ENCODE measurements around the gene NIPA2. TPM values are rescaled to one million over a fixed set of nuclear protein-coding genes. Genes with fewer than 3 reads are reported as not detected.

NIPA2 gene
- total RNA-seq, 2 donors from 2014 or later, result 57.0 to 58.3 TPM

GRCh38 chr15:22904736-22905135, 66.3 kb downstream of the NIPA2 start:
- H3K27me3 Mint-ChIP-seq (ENCODE audit: insufficient read depth), result no peaks in the 10 kb centered on the region
- H3K4me1 Mint-ChIP-seq, result no peaks in the 10 kb centered on the region
- Histone ChIP-seq H3K4me3 (ENCODE audit: low read length) (no peak overlapping the region), H3K27ac (ENCODE audit: low read depth, low read length) (no peak overlapping the region), H3K36me3 (ENCODE audit: control insufficient read depth, insufficient read depth, low read length) (peaks cover 64% of the 10 kb centered on the region), H3K27me3 (ENCODE audit: control insufficient read depth, insufficient read depth, low read length, poor library complexity, severe bottlenecking) (no peaks in the 10 kb centered on the region), H3K9ac (ENCODE audit: extremely low read depth, low read length, poor library complexity, severe bottlenecking) (no peak overlapping the region), H3K9me3 (ENCODE audit: control insufficient read depth, low read length) (no peaks in the 10 kb centered on the region), H3K4me1 (ENCODE audit: control insufficient read depth, insufficient read depth, low read length) (no peaks in the 10 kb centered on the region)
- WGBS, 2 experiments (ENCODE audit: insufficient coverage in 1 of 2, insufficient read length in 1 of 2), result 88 to 94% methylated on average over 10 to 11 of the region's 11 CpGs
- no peak overlapping the region for H3K4me3 Mint-ChIP-seq
- H3K9me3 Mint-ChIP-seq, result no peaks in the 10 kb centered on the region
- H3K36me3 Mint-ChIP-seq (ENCODE audit: low read depth), result peaks cover 54% of the 10 kb centered on the region
- no peak for TF ChIP-seq CTCF (conservative IDR thresholded peaks at IDR 0.05)
- H3K27ac Mint-ChIP-seq, result no peak overlapping the region
- no peak for DNase-seq

GRCh38 chr15:22907161-22907950, 68.9 kb downstream of the NIPA2 start:
- H3K4me3 Mint-ChIP-seq, result no peak overlapping the region
- H3K36me3 Mint-ChIP-seq (ENCODE audit: low read depth), result peaks cover 60% of the 10 kb centered on the region
- WGBS, 2 experiments (ENCODE audit: insufficient coverage in 1 of 2, insufficient read length in 1 of 2), result 88 to 89% methylated on average over 14 to 16 of the region's 16 CpGs
- Histone ChIP-seq H3K4me3 (ENCODE audit: low read length) (no peak overlapping the region), H3K36me3 (ENCODE audit: control insufficient read depth, insufficient read depth, low read length) (peaks cover 67% of the 10 kb centered on the region), H3K27me3 (ENCODE audit: control insufficient read depth, insufficient read depth, low read length, poor library complexity, severe bottlenecking) (no peaks in the 10 kb centered on the region), H3K4me1 (ENCODE audit: control insufficient read depth, insufficient read depth, low read length) (no peaks in the 10 kb centered on the region), H3K27ac (ENCODE audit: low read depth, low read length) (no peak overlapping the region), H3K9me3 (ENCODE audit: control insufficient read depth, low read length) (no peaks in the 10 kb centered on the region), H3K9ac (ENCODE audit: extremely low read depth, low read length, poor library complexity, severe bottlenecking) (no peak overlapping the region)
- peak overlapping the region; percentile 48 for H3K27ac Mint-ChIP-seq
- H3K4me1 Mint-ChIP-seq, result no peaks in the 10 kb centered on the region
- TF ChIP-seq CTCF (conservative IDR thresholded peaks at IDR 0.05), result no peak
- no peak for DNase-seq
- H3K9me3 Mint-ChIP-seq, result no peaks in the 10 kb centered on the region
- H3K27me3 Mint-ChIP-seq (ENCODE audit: insufficient read depth), result no peaks in the 10 kb centered on the region

DNA sequence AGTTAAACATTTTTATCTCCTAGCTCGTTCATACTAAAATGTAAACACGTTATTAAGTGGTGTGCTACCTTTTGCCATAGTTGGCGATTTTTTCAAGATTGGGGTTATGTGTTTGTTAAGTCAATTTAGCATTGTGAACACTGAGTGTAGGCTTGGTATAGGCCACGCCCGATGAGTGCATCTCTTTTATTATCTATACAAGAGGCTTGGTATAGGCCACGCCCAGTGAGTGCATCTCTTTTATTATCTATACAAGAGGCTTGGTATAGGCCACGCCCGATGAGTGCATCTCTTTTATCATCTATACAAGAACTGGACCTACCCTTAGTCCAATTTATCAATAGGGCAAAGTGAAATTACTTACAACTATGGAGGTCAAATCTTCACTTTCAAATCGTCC, 70.4 kb downstream of the NIPA2 start:
- H3K4me3 Mint-ChIP-seq, result no peak overlapping the region
- H3K36me3 Mint-ChIP-seq (ENCODE audit: low read depth), result peaks cover 60% of the 10 kb centered on the region
- H3K4me3 ChIP-seq (ENCODE audit: low read length), result no peak overlapping the region
- H3K27me3 Mint-ChIP-seq (ENCODE audit: insufficient read depth), result no peaks in the 10 kb centered on the region
- H3K27ac Mint-ChIP-seq, result no peak overlapping the region
- no peak overlapping the region for H3K27ac ChIP-seq (ENCODE audit: low read depth, low read length)
- H3K4me1 ChIP-seq (ENCODE audit: control insufficient read depth, insufficient read depth, low read length), result no peaks in the 10 kb centered on the region
- no peaks in the 10 kb centered on the region for H3K27me3 ChIP-seq (ENCODE audit: control insufficient read depth, insufficient read depth, low read length, poor library complexity, severe bottlenecking)
- H3K4me1 Mint-ChIP-seq, result no peaks in the 10 kb centered on the region
- H3K9me3 ChIP-seq (ENCODE audit: control insufficient read depth, low read length), result no peaks in the 10 kb centered on the region
- WGBS, 2 experiments (ENCODE audit: insufficient coverage in 1 of 2, insufficient read length in 1 of 2), result 96 to 100% methylated on average over 7 to 9 of the region's 9 CpGs
- peaks cover 67% of the 10 kb centered on the region for H3K36me3 ChIP-seq (ENCODE audit: control insufficient read depth, insufficient read depth, low read length)
- no peak for DNase-seq
- no peak overlapping the region for H3K9ac ChIP-seq (ENCODE audit: extremely low read depth, low read length, poor library complexity, severe bottlenecking)
- no peak for TF ChIP-seq CTCF (conservative IDR thresholded peaks at IDR 0.05)
- no peaks in the 10 kb centered on the region for H3K9me3 Mint-ChIP-seq
